Transverse colon (tissue), 4 donors: ENCODE results near the gene TMED6. TPM values are rescaled to one million over a fixed set of nuclear protein-coding genes. Genes with fewer than 3 reads are reported as not detected.

Experiments used
- DNase-seq: peaks from one replicate; pipeline ENCODE4 v3.0.0-alpha.2; 2019
- H3K27ac ChIP-seq, 4 donors: fragments of 200-600 bp; sonication (generic); 2 replicates each; pipeline ENCODE4 v1.5.1; 2016 to 2018; ENCODE audit warnings: inconsistent platforms in 4 of 4
- H3K27me3 ChIP-seq: fragments of 200-600 bp; sonication (generic); 2 replicates; pipeline ENCODE4 v1.5.1; 2017; ENCODE audit warnings: inconsistent platforms
- H3K36me3 ChIP-seq, 4 donors: fragments of 200-600 bp; sonication (generic); 2 replicates each; pipeline ENCODE4 v1.5.1; 2017 to 2019; ENCODE audit warnings: inconsistent platforms in 4 of 4
- H3K4me1 ChIP-seq, 4 donors: fragments of 200-600 bp; sonication (generic); 2 replicates each; pipeline ENCODE4 v1.5.1; 2017 to 2020; ENCODE audit warnings: inconsistent platforms in 4 of 4
- H3K4me3 ChIP-seq, 4 donors: fragments of 200-600 bp; sonication (generic); 1 replicate in 1 of 4; 2 replicates in 3 of 4; pipeline versions ENCODE4 v1.5.1 to v1.6.1; 2017 to 2019; ENCODE audit warnings: inconsistent platforms in 4 of 4
- H3K9me3 ChIP-seq, 2 donors: fragments of 200-600 bp; sonication (generic); 2 replicates each; pipeline ENCODE4 v1.5.1; 2017 to 2019; ENCODE audit warnings: inconsistent platforms in 2 of 2
- CTCF ChIP-seq, 5 experiments: fragments of 200-600 bp in 3 of 5; fragments of 450-650 bp in 2 of 5; sonication (generic) in 3 of 5; IDR thresholded peaks; 1 replicate in 2 of 5; 2 replicates in 3 of 5; pipeline ENCODE4 v1.5.1; 2016 to 2017; ENCODE audit warnings: antibody characterized with exemption in 5 of 5, inconsistent platforms in 3 of 5, mild to moderate bottlenecking in 2 of 5, moderate library complexity in 1 of 5
- EP300 ChIP-seq: sonication (generic); formaldehyde crosslinking; IDR thresholded peaks from one replicate; pipeline ENCODE4 v1.6.1; 2017; ENCODE audit warnings: antibody characterized with exemption, low read depth
- POLR2A ChIP-seq: fragments of 450-650 bp; IDR thresholded peaks from one replicate; pipeline ENCODE4 v1.6.1; 2016; ENCODE audit warnings: antibody characterized with exemption, mild to moderate bottlenecking, moderate library complexity
- POLR2AphosphoS5 ChIP-seq, 3 donors: sonication (generic); formaldehyde crosslinking; IDR thresholded peaks; one replicate each; pipeline ENCODE4 v1.6.1; 2016; ENCODE audit warnings: antibody characterized with exemption in 3 of 3
- WGBS, 2 donors: methylation state at CpG; one replicate each; pipeline ENCODE4 v1.1.5; 2018; ENCODE audit warnings: low coverage in 1 of 2; 5-methylcytosine and 5-hydroxymethylcytosine counted together
- in situ Hi-C, 4 donors: fragments of 200-750 bp; cut with MboI; loops; one replicate each; pipeline versions ENCODE4 v1.15.0 to v1.15.1; 2017; ENCODE audit warnings: low sequenced_read_pairs in 3 of 4, low pct_ligation_motif_present in 1 of 4, low pct_unique_long_range_greater_than_20kb in 1 of 4
- intact Hi-C: fragments of 100-400 bp; cut with DNase I; formaldehyde crosslinking; loops from one replicate; pipeline ENCODE4 v1.15.1; 2023; ENCODE audit warnings: low total_unique reads
- total RNA-seq, 4 donors: library from RNA; depleted of rRNA; stranded (reverse); fragments of >200 nt; gene quantifications; one replicate each; pipeline ENCODE4 v1.1.0, GENCODE V29; 2016

TMED6 gene
- total RNA-seq, 4 donors from 2014 or later: 5.7 to 6.8 TPM; not detected in 2

DNA sequence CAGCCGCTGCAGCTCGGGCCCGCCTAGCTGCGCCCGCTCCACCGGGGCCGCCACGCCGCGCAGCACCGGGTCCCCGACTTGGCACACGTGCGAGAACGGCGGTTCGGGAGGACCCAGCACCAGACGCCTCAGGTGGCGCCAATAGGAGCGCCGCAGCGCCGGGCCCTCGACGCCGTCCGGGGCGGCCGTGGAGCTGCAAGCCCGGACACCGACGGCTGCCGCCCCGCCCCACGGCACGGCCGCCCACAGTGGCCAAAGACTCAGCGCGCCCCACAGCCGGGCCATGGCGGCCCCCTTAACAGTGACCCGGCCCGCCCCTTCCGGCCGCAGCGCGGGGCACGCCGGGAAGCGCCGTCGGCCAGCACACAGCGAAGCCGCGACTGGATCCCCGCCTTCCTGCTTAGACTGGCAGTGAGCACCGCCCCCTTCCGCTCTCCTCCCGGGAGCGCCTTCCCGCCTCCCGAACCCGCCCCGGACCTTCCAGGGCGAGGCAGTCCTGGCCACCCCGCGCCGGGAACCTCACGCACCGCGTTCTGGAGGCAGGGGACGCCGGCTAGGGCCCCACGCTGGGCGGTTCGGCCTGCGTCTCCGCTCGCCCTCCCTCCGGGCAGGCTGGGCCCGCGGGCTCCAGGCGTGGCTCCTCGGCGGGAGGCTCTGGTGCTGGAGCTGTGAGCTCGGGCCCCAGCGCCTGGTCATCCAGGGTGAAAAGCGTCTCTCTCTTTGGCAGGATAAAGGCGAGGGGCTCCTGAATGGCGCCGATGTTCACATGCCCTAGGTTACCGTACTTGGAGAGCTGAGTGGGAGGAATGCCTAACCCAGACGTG lies 21.1 kb downstream of the TMED6 start, which contains the start of gene PDF:
PDF (minus strand) TSS at position 303 of the 824 bp plus-strand sequence; CDS start at position 285, 18 bp downstream.
- H3K4me1 ChIP-seq: peaks cover 15 to 51% (median 47%) of the 10 kb centered on the region in 4 donors
- in situ Hi-C loops: no loop called here
- peak; percentile 95 for DNase-seq
- H3K27ac ChIP-seq: peak within 1 kb of the TSS; percentile 92 to 97 (median 94)
- peaks cover 0 to 24% (median 9%) of the 10 kb centered on the region in 4 donors for H3K36me3 ChIP-seq
- no peak for TF ChIP-seq CTCF (IDR thresholded peaks at IDR 0.05)
- peak; percentile 87 for TF ChIP-seq POLR2A
- TF ChIP-seq POLR2AphosphoS5 (IDR thresholded peaks at IDR 0.05): peak; percentile 91 to 97 (median 91)
- 0% methylated on average over 54 of the region's 93 CpGs; no CpG with 5 or more reads in 1 of the 2 donors for WGBS, 2 donors
- H3K9me3 ChIP-seq: no peaks in the 10 kb centered on the region
- intact Hi-C loops: no loop called here
- peak within 1 kb of the TSS; percentile 73 to 98 (median 79) for H3K4me3 ChIP-seq
- no peaks in the 10 kb centered on the region for H3K27me3 ChIP-seq

- Histone ChIP-seq H3K27ac (peak overlapping the region; percentile 92 to 97 (median 94)), H3K36me3 (peaks cover 0 to 15% (median 6%) of the 10 kb centered on the region in 4 donors), H3K4me3 (peak overlapping the region; percentile 73 to 98 (median 79)), H3K4me1 (peaks cover 15 to 52% (median 47%) of the 10 kb centered on the region in 4 donors), H3K27me3 (no peaks in the 10 kb centered on the region), H3K9me3 (no peaks in the 10 kb centered on the region)
- DNase-seq: peak; percentile 39
- peak in 2 of 3 donors; percentile 17 to 36 for TF ChIP-seq POLR2AphosphoS5 (IDR thresholded peaks at IDR 0.05)
- TF ChIP-seq POLR2A: no peak
- WGBS, 2 donors: 11% methylated on average over 40 of the region's 77 CpGs; no CpG with 5 or more reads in 1 of the 2 donors
- in situ Hi-C loops (no loop called here), intact Hi-C loops (no loop called here)
Observed at GRCh38 chr16:69329369-69330285, 22.0 kb downstream of the TMED6 start.

DNA sequence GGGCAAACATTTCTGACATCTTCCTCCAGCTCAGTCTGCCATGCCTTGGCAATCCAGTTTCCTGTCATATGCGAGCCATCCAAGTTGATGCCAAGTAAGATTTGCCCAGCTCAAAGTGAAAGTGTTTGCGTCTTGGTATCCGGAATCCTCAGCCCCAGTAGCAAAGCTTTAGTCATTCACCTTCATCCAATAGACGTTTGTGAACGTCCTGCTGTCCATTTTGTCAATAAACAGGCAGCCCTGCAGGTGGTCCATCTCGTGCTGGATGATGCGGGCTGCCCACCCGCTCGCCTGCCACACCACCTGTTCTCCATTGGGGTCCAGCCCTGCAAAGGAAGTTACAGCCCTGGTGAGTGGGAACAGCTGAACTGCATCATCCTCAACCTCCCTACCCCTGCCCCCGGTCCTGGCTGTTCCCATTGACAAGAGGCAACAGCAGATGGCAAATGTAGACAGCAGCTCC lies 22.7 kb downstream of the TMED6 start:
- 37% methylated on average over 10 of the region's 10 CpGs; no CpG with 5 or more reads in 1 of the 2 donors for WGBS, 2 donors
- DNase-seq: no peak
- TF ChIP-seq POLR2A (no peak), EP300 (no peak), CTCF (IDR thresholded peaks at IDR 0.05) (no peak), POLR2AphosphoS5 (IDR thresholded peaks at IDR 0.05) (no peak)
- peaks cover 0 to 8% (median 2%) of the 10 kb centered on the region in 4 donors for H3K36me3 ChIP-seq
- H3K4me1 ChIP-seq: peaks cover 15 to 59% (median 49%) of the 10 kb centered on the region in 4 donors
- no peaks in the 10 kb centered on the region for H3K9me3 ChIP-seq
- intact Hi-C loops: no loop called here
- H3K27ac ChIP-seq: peak overlapping the region in 2 of 4 donors; percentile 7 to 93
- H3K27me3 ChIP-seq: no peaks in the 10 kb centered on the region
- H3K4me3 ChIP-seq: peak overlapping the region in 1 of 4 donors; percentile 82
- in situ Hi-C loops: no loop called here

DNA sequence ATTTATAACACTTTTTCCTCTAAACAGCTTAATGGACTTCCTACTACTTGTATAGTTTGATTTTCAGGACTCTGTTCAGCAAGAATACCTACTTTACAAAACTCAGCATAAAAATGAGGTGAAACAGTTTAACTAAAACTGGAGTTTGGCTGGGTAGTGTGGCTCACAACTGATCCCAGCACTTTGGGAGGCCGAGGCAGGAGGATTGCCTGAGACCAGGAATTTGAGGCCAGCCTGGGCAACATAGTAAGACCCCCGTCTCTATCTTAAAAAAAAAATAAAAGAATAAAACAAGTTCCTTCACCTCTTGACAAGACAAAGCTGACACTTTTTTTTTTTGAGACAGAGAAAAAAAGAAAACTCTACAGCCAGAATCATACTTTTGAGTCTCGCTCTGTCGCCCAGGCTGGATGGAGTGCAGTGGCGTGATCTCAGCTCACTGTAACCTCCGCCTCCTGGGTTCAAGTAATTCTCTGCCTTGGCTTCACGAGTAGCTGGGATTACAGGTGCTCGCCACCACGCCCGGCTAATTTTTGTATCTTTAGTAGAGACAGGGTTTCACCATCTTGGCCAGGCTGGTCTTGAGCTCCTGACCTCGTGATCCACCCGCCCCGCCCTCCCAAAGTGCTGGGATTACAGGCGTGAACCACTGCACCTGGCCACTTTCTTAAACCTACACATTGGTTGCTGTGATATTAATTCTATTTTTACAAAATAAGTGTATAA lies 23.8 kb downstream of the TMED6 start:
- no peaks in the 10 kb centered on the region for H3K9me3 ChIP-seq
- peaks cover 15 to 60% (median 49%) of the 10 kb centered on the region in 4 donors for H3K4me1 ChIP-seq
- WGBS, 2 donors: 74 to 94% methylated on average over 6 to 14 of the region's 14 CpGs
- intact Hi-C loops (no loop called here), in situ Hi-C loops (no loop called here)
- H3K4me3 ChIP-seq: no peak overlapping the region
- H3K27ac ChIP-seq: peak overlapping the region in 3 of 4 donors; percentile 7 to 23 (median 10)
- no peak for DNase-seq
- H3K36me3 ChIP-seq: peaks cover 0 to 8% (median 3%) of the 10 kb centered on the region in 4 donors
- TF ChIP-seq POLR2A (no peak), CTCF (IDR thresholded peaks at IDR 0.05) (no peak), EP300 (no peak), POLR2AphosphoS5 (IDR thresholded peaks at IDR 0.05) (no peak)
- no peaks in the 10 kb centered on the region for H3K27me3 ChIP-seq
